Breast epithelium (tissue), 4 donors: ENCODE data around the gene SCAMP5. TPM values are rescaled to one million over a fixed set of nuclear protein-coding genes. Genes with fewer than 3 reads are reported as not detected.

ENCODE experiments used
- DNase-seq, 2 donors: peaks; one replicate each; pipeline ENCODE4 v3.0.0-alpha.2; 2019; ENCODE audit warnings: low spot score in 2 of 2
- H3K27ac ChIP-seq, 2 donors: fragments of 200-600 bp; sonication (generic) in 1 of 2; one replicate each; pipeline ENCODE4 v1.5.1; 2016 to 2019; ENCODE audit warnings: mild to moderate bottlenecking in 1 of 2
- H3K27me3 ChIP-seq, 2 donors: fragments of 200-600 bp; sonication (generic) in 1 of 2; one replicate each; pipeline versions ENCODE4 v1.5.1 to v1.6.0; 2017 to 2019; ENCODE audit warnings: control low read depth in 1 of 2, mild to moderate bottlenecking in 1 of 2
- H3K36me3 ChIP-seq: fragments of 200-600 bp; one replicate; pipeline ENCODE4 v1.5.1; 2019
- H3K4me1 ChIP-seq, 2 donors: fragments of 200-600 bp; sonication (generic); one replicate each; pipeline ENCODE4 v1.5.1; 2016 to 2019; ENCODE audit warnings: control low read depth in 1 of 2
- H3K4me3 ChIP-seq, 3 donors: fragments of 200-600 bp; sonication (generic); 1 replicate in 2 of 3; 2 replicates in 1 of 3; pipeline ENCODE4 v1.5.1; 2016 to 2019; ENCODE audit warnings: mild to moderate bottlenecking in 3 of 3, moderate library complexity in 2 of 3
- H3K9me3 ChIP-seq, 2 donors: fragments of 200-600 bp; sonication (generic) in 1 of 2; one replicate each; pipeline ENCODE4 v1.5.1; 2016 to 2019; ENCODE audit warnings: control low read depth in 1 of 2
- POLR2A ChIP-seq: fragments of 450-650 bp; IDR thresholded peaks from one replicate; pipeline ENCODE4 v1.6.1; 2016; ENCODE audit warnings: antibody characterized with exemption, mild to moderate bottlenecking, moderate library complexity
- POLR2AphosphoS5 ChIP-seq, 3 donors: sonication (generic); formaldehyde crosslinking; IDR thresholded peaks; one replicate each; pipeline ENCODE4 v1.6.1; 2017; ENCODE audit warnings: antibody characterized with exemption in 3 of 3
- intact Hi-C: fragments of 100-400 bp; cut with DNase I; formaldehyde crosslinking; loops from one replicate; pipeline ENCODE4 v1.15.1; 2023; ENCODE audit warnings: low total_unique reads
- total RNA-seq, 3 donors: library from RNA; depleted of rRNA; stranded (reverse); fragments of >200 nt; gene quantifications; one replicate each; pipeline ENCODE4 v1.1.0, GENCODE V29; 2016
- TF ChIP-seq, protein P1 (sequence below), 3 donors: fragments of 450-650 bp; IDR thresholded peaks; one replicate each; pipeline ENCODE4 v1.5.1; 2016 to 2017; ENCODE audit warnings: antibody characterized with exemption in 3 of 3, mild to moderate bottlenecking in 3 of 3, moderate library complexity in 3 of 3

SCAMP5 gene
- total RNA-seq, 3 donors from 2014 or later = 2.2 to 7.5 (median 4.5) TPM

- H3K4me3 ChIP-seq = no peak overlapping the region
- no peak for DNase-seq
- no peaks in the 10 kb centered on the region for H3K4me1 ChIP-seq
- TF ChIP-seq, protein P1, sequence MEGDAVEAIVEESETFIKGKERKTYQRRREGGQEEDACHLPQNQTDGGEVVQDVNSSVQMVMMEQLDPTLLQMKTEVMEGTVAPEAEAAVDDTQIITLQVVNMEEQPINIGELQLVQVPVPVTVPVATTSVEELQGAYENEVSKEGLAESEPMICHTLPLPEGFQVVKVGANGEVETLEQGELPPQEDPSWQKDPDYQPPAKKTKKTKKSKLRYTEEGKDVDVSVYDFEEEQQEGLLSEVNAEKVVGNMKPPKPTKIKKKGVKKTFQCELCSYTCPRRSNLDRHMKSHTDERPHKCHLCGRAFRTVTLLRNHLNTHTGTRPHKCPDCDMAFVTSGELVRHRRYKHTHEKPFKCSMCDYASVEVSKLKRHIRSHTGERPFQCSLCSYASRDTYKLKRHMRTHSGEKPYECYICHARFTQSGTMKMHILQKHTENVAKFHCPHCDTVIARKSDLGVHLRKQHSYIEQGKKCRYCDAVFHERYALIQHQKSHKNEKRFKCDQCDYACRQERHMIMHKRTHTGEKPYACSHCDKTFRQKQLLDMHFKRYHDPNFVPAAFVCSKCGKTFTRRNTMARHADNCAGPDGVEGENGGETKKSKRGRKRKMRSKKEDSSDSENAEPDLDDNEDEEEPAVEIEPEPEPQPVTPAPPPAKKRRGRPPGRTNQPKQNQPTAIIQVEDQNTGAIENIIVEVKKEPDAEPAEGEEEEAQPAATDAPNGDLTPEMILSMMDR (IDR thresholded peaks at IDR 0.05) = no peak
- no peak for TF ChIP-seq POLR2A
- no peak for TF ChIP-seq POLR2AphosphoS5 (IDR thresholded peaks at IDR 0.05)
- intact Hi-C loops = no loop called here
- no peaks in the 10 kb centered on the region for H3K27me3 ChIP-seq
- no peaks in the 10 kb centered on the region for H3K9me3 ChIP-seq
- no peaks in the 10 kb centered on the region for H3K36me3 ChIP-seq
- no peak overlapping the region for H3K27ac ChIP-seq
Measured at GRCh38 chr15:75064846-75065245, 69.5 kb downstream of the SCAMP5 start.

- no peaks in the 10 kb centered on the region for H3K4me1 ChIP-seq
- H3K4me3 ChIP-seq = no peak overlapping the region
- no peak for DNase-seq
- no peaks in the 10 kb centered on the region for H3K9me3 ChIP-seq
- no peak for TF ChIP-seq POLR2A
- H3K36me3 ChIP-seq = no peaks in the 10 kb centered on the region
- H3K27ac ChIP-seq = no peak overlapping the region
- intact Hi-C loops = no loop called here
- H3K27me3 ChIP-seq = no peaks in the 10 kb centered on the region
Measured at GRCh38 chr15:75065467-75065850, 70.1 kb downstream of the SCAMP5 start.

- intact Hi-C loops = no loop called here
- Histone ChIP-seq H3K27me3 (no peaks in the 10 kb centered on the region), H3K4me3 (no peak overlapping the region), H3K27ac (no peak overlapping the region), H3K36me3 (no peaks in the 10 kb centered on the region), H3K9me3 (no peaks in the 10 kb centered on the region), H3K4me1 (no peaks in the 10 kb centered on the region)
- no peak for DNase-seq
- TF ChIP-seq POLR2AphosphoS5 (IDR thresholded peaks at IDR 0.05) (no peak), POLR2A (no peak)
- TF ChIP-seq, protein P1 (IDR thresholded peaks at IDR 0.05) = no peak
Measured at GRCh38 chr15:75065851-75066509, 70.6 kb downstream of the SCAMP5 start.

- no peak overlapping the region for H3K4me3 ChIP-seq
- H3K4me1 ChIP-seq = no peaks in the 10 kb centered on the region
- no peak overlapping the region for H3K27ac ChIP-seq
- H3K36me3 ChIP-seq = no peaks in the 10 kb centered on the region
- DNase-seq = no peak
- H3K9me3 ChIP-seq = no peaks in the 10 kb centered on the region
- H3K27me3 ChIP-seq = no peaks in the 10 kb centered on the region
- intact Hi-C loops = no loop called here
- TF ChIP-seq POLR2AphosphoS5 (IDR thresholded peaks at IDR 0.05) (no peak), POLR2A (no peak)
- TF ChIP-seq, protein P1 (IDR thresholded peaks at IDR 0.05) = no peak
Measured at GRCh38 chr15:75067123-75067830, 71.9 kb downstream of the SCAMP5 start.

DNA sequence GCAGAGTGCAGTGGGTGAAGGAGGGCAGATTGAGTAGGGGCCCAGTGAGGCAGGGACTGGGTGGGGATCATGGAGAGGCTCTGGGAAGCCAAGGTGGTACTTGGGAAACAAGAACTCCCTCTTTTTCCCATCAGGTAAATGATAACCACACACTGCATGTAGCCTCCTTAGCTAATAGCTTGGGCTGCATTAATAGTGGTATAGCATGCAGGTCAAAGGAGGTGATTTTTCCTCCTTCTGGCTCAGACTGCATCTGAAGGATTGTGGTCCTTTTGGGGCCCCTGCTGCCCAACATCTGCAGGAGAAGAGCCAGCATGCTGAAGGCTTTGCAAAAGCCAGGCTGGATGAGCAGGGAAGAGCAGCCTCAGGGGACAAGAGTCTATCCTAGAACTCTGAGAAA is 73.4 kb downstream of the SCAMP5 start:
- no peaks in the 10 kb centered on the region for H3K9me3 ChIP-seq
- H3K4me3 ChIP-seq = no peak overlapping the region
- intact Hi-C loops = no loop called here
- no peaks in the 10 kb centered on the region for H3K36me3 ChIP-seq
- no peak for DNase-seq
- no peak overlapping the region for H3K27ac ChIP-seq
- H3K27me3 ChIP-seq = no peaks in the 10 kb centered on the region
- TF ChIP-seq, protein P1 (IDR thresholded peaks at IDR 0.05) = no peak
- TF ChIP-seq POLR2A (no peak), POLR2AphosphoS5 (IDR thresholded peaks at IDR 0.05) (no peak)
- H3K4me1 ChIP-seq = no peaks in the 10 kb centered on the region
